ENCODE results near the gene TPGS1. TPM values are rescaled to one million over a fixed set of nuclear protein-coding genes. Genes with fewer than 3 reads are reported as not detected.

TPGS1 gene, protein sequence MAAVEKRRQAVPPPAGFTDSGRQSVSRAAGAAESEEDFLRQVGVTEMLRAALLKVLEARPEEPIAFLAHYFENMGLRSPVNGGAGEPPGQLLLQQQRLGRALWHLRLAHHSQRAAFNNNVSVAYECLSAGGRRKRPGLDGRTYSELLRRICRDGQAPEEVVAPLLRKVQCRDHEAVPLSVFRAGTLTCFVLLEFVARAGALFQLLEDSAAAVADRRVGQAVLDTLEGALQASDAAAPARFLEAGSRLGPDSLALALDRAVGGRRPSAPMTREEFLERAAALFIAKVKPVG
- total RNA-seq (2021) (13.8 and 25.7 TPM in 2 replicates), Bru-seq, nascent RNA (percentile 47 among the genes with signal in this experiment), BruChase-seq, experiment 1, labeled RNA remaining after a 2-hour chase (percentile 45 among the genes with signal in this experiment), BruChase-seq, experiment 2, labeled RNA remaining after a 6-hour chase (percentile 50 among the genes with signal in this experiment)
- long read RNA-seq, transcript TPGS1-201 (2 exons, 1,114 nt) = major isoform, 58 of 63 reads
- long read RNA-seq, partial matches to known transcripts = 0 of 63 reads
- long read RNA-seq, other reads (novel, unspliced or antisense) = 5 of 63 reads

DNA sequence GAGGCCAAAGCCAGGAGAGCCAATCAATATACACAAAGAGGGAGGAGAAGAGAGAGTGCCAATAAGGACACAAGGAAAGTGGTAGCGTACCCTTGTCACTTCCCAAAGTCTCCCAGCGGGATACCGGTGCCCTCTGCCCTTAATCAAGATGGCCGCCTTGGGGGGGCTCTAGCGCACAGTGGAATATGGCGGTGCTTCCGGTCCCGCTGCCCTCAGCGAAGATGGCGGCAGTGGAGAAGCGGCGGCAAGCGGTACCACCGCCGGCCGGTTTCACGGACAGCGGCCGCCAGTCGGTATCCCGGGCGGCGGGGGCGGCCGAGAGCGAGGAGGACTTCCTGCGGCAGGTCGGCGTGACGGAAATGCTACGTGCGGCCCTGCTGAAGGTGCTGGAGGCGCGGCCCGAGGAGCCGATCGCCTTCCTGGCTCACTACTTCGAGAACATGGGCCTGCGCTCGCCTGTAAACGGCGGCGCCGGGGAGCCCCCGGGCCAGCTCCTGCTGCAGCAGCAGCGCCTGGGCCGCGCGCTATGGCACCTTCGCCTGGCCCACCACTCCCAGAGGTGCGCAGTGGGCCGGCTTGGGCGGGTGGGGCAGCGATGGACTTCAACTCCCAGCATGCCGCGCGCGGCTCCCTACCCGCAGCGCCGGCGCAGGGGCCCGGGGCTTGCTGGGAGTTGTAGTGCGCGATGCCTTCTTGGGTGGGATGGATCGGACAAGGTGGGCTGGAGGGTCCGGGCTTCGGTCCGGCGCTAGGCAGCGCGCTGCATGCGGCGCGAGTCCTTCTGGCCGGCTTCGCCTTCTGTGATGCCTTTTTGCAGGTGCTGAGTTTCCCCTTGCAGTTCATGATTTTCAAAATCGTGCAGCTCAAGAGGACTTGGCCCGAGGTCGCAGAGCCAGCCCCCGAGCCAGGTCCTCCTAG is at the start of gene TPGS1:
Gene TPGS1 (plus strand): TSS at position 212 of the 918 bp plus-strand sequence. CDS start 10 bp downstream, at position 222.
- Histone ChIP-seq H3K27me3 (ENCODE audit: insufficient read depth, low read depth) (no peaks in the 10 kb centered on the region), H3K36me3 (ENCODE audit: low read depth) (no peaks in the 10 kb centered on the region), H3K4me1 (replicated peaks; ENCODE audit: insufficient read depth) (0 out of 2 replicates have a peak, but pooled peaks cover 6% of the 10 kb centered on the region), H3K27ac (peak within 1 kb of the TSS; percentile 86), H2AFZ (peak within 1 kb of the TSS; percentile 92), H3K4me3 (peak within 1 kb of the TSS; percentile 97), H3K4me2 (peak within 1 kb of the TSS; percentile 95), H4K20me1 (ENCODE audit: insufficient read depth) (no peaks in the 10 kb centered on the region), H3K9me2 (ENCODE audit: insufficient read depth) (no peaks in the 10 kb centered on the region), H3F3A (ENCODE audit: insufficient read depth, low read depth) (peaks cover 11% of the 10 kb centered on the region; the same call in 1 of the 2 replicates), H3K9me3 (ENCODE audit: insufficient read depth, low read depth) (no peaks in the 10 kb centered on the region), H3K79me2 (ENCODE audit: low read depth) (peaks cover 6% of the 10 kb centered on the region)
- BruUV-seq (replicated peaks) = no TSS peak
- peak; percentile 58 to 78 for DNase-seq
- TF ChIP-seq EZH2 (IDR thresholded peaks at IDR 0.05; ENCODE audit: low read depth) = no peak
- TF ChIP-seq, protein P1, sequence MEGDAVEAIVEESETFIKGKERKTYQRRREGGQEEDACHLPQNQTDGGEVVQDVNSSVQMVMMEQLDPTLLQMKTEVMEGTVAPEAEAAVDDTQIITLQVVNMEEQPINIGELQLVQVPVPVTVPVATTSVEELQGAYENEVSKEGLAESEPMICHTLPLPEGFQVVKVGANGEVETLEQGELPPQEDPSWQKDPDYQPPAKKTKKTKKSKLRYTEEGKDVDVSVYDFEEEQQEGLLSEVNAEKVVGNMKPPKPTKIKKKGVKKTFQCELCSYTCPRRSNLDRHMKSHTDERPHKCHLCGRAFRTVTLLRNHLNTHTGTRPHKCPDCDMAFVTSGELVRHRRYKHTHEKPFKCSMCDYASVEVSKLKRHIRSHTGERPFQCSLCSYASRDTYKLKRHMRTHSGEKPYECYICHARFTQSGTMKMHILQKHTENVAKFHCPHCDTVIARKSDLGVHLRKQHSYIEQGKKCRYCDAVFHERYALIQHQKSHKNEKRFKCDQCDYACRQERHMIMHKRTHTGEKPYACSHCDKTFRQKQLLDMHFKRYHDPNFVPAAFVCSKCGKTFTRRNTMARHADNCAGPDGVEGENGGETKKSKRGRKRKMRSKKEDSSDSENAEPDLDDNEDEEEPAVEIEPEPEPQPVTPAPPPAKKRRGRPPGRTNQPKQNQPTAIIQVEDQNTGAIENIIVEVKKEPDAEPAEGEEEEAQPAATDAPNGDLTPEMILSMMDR (conservative IDR thresholded peaks at IDR 0.05) = no peak
- intact Hi-C loops (cut with micrococcal nuclease; ENCODE audit: unreplicated experiment) = loop anchor here (1.0 to 2.0 kb wide), 3 partner anchors 19 to 217 kb away; partner anchors contain the start of genes CDC34 and PLPP2
- POLR2A ChIA-PET (ENCODE audit: unreplicated experiment) = interaction anchor here (0.7 kb wide), 1 partner anchor 162 kb away, joined by 3 read pairs; no protein-coding TSS in a partner anchor
- CTCF ChIA-PET = interaction anchor here (1.3 kb wide), 1 partner anchor 69 kb away, joined by 4 read pairs; no protein-coding TSS in a partner anchor

DNA sequence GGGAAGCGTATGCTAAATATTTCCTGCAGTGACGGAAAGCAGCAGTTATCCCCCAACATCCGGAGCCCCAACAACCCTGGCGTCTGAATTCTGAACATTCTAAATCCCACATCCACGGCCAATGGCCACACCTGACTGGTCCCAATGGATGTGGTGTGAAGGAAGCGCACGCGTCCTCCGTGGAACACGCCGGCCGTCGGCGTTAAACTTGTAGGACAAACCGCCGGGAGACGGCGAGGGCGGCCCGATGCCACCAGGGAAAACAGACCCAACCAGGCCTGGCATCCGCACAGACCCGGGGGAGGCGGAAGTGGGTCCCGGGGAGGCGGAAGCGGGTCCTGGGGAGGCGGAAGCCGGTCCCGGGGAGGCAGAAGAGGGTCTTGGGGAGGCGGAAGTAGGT is 49.7 kb upstream of the TPGS1 start:
- H2AFZ ChIP-seq = no peak overlapping the region
- intact Hi-C loops (cut with micrococcal nuclease; ENCODE audit: unreplicated experiment) = no loop called here
- no peaks in the 10 kb centered on the region for H3K9me3 ChIP-seq (ENCODE audit: insufficient read depth, low read depth)
- no peak overlapping the region for H3K4me3 ChIP-seq
- peaks cover 11% of the 10 kb centered on the region; the same call in 1 of the 2 replicates for H3F3A ChIP-seq (ENCODE audit: insufficient read depth, low read depth)
- H3K4me1 ChIP-seq (replicated peaks; ENCODE audit: insufficient read depth) = no peaks in the 10 kb centered on the region
- no peaks in the 10 kb centered on the region for H3K36me3 ChIP-seq (ENCODE audit: low read depth)
- no peaks in the 10 kb centered on the region for H3K9me2 ChIP-seq (ENCODE audit: insufficient read depth)
- no peak for DNase-seq
- H3K79me2 ChIP-seq (ENCODE audit: low read depth) = no peaks in the 10 kb centered on the region
- no peak overlapping the region for H3K4me2 ChIP-seq
- no TSS peak for BruUV-seq (replicated peaks)
- H4K20me1 ChIP-seq (ENCODE audit: insufficient read depth) = no peaks in the 10 kb centered on the region
- no peak overlapping the region for H3K27ac ChIP-seq
- ChIA-PET POLR2A (ENCODE audit: unreplicated experiment) (no interaction called here), CTCF (no interaction called here)
- TF ChIP-seq, protein P1 (conservative IDR thresholded peaks at IDR 0.05) = no peak
- TF ChIP-seq EZH2 (IDR thresholded peaks at IDR 0.05; ENCODE audit: low read depth) = no peak
- peaks cover 51% of the 10 kb centered on the region for H3K27me3 ChIP-seq (ENCODE audit: insufficient read depth, low read depth)

Data from PC-9 (cell line).